Central memory CD4-positive, alpha-beta T cell (primary cell): ENCODE data around the gene ICE2.

Source experiments
- DNase-seq: peaks from one replicate; pipeline ENCODE4 v3.0.0; 2022
- total RNA-seq, 3 experiments: gene quantifications; one replicate each; lab custom pipeline; 2026; lab: John Stamatoyannopoulos, UW

Gene ICE2, protein sequence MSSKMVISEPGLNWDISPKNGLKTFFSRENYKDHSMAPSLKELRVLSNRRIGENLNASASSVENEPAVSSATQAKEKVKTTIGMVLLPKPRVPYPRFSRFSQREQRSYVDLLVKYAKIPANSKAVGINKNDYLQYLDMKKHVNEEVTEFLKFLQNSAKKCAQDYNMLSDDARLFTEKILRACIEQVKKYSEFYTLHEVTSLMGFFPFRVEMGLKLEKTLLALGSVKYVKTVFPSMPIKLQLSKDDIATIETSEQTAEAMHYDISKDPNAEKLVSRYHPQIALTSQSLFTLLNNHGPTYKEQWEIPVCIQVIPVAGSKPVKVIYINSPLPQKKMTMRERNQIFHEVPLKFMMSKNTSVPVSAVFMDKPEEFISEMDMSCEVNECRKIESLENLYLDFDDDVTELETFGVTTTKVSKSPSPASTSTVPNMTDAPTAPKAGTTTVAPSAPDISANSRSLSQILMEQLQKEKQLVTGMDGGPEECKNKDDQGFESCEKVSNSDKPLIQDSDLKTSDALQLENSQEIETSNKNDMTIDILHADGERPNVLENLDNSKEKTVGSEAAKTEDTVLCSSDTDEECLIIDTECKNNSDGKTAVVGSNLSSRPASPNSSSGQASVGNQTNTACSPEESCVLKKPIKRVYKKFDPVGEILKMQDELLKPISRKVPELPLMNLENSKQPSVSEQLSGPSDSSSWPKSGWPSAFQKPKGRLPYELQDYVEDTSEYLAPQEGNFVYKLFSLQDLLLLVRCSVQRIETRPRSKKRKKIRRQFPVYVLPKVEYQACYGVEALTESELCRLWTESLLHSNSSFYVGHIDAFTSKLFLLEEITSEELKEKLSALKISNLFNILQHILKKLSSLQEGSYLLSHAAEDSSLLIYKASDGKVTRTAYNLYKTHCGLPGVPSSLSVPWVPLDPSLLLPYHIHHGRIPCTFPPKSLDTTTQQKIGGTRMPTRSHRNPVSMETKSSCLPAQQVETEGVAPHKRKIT
- 76.1 to 103 (median 86.6) reads per million in 3 experiments for total RNA-seq

- peak; percentile 93 for DNase-seq
Observed at GRCh38 chr15:60478566-60479360, at the start of gene ICE2. Gene ICE2 (minus strand): TSS chr15:60479142. CDS start chr15:60477977, 1,165 bp downstream.

DNA sequence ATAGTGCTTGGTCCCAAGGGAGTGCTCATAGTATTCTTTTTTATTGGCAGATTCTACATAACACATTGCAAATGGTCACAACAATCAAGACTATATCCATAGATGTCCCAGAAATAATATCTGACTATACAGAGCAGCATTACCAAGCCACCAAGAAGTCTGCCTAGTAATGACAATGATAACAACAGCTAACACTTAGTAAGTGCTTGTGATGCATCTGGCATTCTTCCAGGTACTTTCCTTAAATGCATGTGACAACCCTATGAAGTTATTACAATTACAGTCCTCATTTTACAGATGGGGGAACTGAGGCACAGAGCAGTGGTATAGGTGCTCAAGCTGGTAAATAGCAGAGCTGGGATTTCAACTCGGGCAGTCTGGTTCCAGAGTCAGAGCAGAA is 49.6 kb upstream of the ICE2 start:
- peak; percentile 66 for DNase-seq

DNA sequence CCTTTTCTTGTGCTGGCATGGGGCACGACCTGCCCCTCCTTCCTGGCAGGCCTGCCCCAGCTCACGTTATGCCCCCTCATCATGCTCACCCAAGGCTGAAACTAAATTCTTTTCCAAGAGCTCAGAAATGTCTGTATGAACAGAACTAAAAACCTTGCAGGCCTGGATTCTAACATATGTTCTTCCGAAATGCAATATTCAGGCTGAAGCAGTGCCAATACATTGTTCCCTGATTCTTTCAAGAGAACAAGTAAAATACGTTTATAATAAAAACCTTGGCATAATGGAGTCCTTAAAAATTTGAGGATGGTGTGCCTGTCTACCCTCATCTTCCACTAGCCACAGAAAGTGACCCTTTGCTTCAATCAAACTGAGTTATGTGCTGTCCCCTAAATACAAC is 48.5 kb upstream of the ICE2 start:
- no peak for DNase-seq

- peak; percentile 37 for DNase-seq
Observed at GRCh38 chr15:60526127-60526616, 47.2 kb upstream of the ICE2 start.

DNA sequence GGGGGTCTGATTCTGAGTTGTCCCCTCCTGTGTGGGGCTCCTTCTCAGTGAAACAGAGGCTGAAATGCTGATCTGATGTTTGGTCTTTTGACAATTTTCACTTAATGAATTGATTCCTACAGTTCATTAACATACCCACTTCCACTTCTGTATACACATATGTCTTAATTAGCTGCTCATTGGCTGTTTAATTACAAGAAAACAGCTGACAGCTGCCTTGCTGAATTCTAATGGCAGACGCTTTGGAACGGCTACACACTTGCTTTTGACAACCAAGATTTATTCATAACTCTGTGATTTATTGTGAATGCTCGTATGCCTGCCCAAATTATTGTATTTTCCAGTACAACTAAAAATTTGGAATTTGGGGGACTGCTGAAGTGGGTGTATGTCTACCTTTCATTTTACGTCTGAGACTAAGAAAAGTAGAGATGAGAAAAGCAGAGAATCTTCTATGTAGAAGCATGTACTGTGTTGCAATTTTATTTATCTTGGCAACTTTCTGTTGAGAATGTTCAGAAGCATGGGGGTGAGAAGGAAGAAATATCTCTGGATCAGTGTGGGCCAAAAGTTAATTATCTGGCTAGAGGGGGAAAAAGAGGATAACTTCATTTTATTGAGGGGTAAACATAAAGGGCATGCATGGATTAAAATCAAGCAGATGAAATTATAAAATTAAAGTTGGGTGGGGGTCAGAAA is 46.5 kb upstream of the ICE2 start:
- no peak for DNase-seq

GRCh38 chr15:60523056-60523455 is 44.1 kb upstream of the ICE2 start:
- no peak for DNase-seq

DNA sequence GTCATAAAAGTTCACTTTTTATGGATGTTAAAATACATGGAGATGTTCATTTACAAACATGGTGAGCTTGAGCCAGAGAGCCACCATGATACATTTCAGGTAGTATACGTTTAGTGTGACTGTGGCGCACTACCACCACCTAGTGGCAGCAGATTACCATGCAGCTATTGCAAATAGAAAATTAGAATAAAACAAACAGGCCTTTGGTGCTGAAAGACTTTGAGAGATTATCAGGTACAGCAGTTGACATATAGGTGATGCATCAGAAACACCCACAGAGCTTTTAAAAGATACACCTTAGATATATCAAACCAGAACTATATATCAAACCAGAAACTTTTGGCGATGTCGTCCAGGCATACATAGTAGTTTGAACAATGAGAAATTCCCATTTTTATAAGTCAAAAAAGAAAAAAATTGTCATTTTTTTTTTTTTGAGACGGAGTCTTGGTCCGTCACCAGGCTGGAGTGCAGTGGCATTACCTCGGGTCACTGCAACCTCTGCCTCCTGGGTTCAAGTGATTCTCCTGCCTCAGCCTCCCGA is 42.0 kb upstream of the ICE2 start:
- peak; percentile 70 for DNase-seq

DNA sequence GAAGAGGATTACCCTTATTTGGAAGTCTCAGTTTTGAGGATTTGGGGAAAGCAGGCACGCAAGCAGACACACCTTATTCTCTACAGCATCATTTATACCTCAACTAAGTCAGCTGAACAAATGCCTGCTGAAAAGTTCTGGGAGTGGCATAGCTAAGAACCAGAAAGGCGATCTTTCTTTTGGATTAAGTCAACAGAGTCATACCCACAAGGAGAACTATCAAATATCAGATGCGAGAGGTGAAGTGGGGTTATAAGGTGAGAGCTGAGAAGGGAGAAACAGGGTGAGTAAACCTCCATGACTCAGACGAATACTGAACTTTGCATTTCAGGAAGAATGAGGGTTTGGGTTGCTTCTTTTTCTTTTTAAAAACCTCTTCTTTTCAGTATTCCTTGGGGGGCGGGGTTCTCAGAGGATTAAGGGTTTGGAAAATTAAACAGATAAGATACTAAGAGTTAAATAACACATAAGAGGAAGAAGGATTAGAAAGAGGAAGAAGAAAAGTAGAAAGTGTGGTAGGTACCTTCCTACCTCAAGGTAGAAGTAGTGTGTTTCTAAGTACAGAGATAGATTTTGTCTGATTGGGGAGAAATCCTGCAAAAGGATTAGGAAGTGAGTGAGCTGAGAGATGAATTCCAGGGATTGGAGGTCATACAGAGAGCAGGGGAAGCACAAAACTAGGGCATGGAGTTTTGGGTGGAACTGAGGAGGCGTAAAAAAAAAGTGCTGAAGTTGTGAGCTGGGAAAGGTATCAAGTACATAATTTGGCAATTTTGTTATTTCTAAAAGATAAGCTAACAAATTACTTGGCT is 41.3 kb upstream of the ICE2 start:
- DNase-seq: no peak

DNA sequence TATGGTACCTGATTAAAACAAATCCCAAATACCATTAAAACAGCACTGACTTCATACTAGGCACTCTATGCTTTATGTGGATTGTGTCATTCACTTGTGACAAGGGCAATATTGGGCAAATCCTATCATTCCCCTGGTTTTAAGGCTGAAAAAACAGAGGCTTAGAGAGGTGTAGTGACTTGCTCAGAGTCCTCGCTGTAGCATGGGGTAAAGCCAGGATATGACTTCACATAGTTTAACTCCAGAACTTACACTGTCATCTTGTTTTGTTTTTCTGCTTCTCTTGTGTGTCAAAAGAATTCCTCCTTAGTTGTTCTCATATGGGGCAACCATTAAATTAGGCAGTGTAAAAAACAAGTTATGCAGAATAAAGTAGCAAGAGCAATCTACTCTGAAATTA is 40.3 kb upstream of the ICE2 start:
- no peak for DNase-seq

- DNase-seq: no peak
Observed at GRCh38 chr15:60518511-60518910, 39.6 kb upstream of the ICE2 start.

DNA sequence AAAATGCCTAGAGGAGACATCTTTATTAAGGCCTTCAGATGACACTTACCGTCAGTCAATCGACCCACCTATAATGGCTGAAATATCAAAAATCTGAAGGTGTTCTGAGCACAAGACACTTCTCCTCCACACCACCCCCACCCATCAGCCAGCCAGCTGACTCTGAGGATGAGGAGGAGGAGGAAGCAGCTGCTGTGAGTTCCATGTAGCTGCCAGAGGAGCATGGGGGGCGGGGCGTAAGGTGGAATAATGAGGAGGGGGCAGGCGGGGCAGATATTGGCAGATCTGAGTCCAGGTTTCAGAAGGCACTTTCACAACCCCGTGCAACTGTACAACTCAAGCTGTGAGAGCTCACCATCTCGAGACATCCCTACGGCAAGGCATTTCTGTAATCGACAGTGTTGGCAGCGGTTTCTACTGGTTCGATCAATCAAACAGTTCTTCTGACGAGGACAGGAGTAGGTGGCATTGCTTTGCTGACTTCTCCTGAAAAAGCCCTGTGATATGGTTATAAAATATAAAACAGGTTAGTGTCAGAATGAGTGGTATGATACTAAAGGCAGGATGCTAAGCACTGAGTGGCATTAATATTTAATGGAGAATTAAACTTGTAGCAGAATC is 35.4 kb upstream of the ICE2 start:
- DNase-seq: no peak

DNA sequence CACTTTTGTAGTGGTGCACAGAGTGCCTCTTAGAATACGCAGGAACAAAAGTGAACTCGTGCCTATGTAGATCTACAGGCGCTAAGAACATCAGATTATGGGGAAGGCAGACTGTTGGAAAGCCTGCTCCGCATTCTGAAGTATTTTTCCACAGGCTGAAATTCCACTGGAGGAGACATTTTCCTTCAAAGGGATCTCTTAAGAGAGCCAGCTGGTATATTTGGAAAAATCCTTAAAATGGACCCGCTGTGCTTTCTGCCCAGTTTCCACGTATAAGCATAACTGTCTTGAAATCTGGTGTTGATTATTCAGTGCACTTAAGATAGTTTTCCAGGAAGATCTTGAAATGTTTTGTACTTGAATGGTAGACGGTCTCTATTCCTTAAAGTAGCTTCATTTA is 34.7 kb upstream of the ICE2 start:
- DNase-seq: no peak

DNA sequence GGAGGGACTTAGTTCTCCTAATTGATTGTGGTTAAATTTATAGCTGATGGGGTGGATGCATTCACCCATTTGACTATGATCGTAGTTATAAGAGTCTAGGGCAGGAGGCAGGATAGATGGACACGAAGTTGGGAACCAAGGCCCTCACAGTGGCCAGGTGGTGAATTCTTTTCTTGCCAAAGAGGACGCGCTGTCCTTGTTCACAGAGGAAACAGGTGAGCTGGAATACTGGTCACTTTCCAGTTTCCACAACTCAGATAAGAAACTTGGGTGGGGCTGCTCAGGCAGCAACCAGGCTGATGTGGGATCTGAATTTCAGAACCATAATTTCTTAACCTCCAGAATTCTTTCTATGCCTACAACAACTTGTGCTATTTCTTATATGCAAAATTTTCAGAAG is 34.0 kb upstream of the ICE2 start:
- no peak for DNase-seq

- no peak for DNase-seq
Observed at GRCh38 chr15:60511351-60512031, 32.5 kb upstream of the ICE2 start.

- no peak for DNase-seq
Observed at GRCh38 chr15:60510006-60510405, 31.1 kb upstream of the ICE2 start.

DNA sequence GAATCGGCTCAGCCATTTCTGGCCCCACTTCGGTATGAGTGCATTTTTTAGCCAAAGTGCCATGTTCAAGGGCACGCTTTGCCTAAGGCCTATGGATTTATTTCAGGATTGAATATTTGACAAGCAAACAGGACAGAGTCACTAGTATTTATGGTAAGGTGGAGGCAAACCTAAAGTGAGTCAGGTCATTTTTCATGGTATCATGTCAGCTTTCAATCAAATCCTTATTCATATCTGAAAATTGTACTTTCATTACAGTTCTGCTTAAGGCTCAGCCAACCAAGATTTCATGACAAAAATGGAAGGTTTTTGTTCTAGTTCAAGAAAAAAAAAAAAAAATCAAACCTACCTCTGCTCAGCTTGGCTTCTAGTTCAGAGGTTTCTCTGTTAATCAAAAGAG is 30.5 kb upstream of the ICE2 start:
- no peak for DNase-seq

DNA sequence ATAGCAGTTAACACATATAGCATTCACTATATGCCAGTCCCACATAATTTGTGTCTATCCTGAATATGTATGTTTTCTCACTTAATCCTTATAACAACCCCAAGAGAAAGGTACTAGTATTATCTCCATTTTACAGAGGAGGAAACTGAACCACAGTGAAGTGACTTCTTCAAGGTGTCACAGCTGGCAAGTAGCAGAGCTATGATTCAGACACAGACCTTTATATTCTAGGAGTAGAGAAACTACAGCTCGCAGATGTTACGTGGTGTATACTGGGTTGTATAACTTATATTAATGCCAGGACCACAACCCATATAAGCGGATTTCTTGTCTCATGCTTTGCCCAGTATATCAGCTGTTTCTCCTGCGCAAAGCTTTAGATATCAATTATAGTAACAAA is 29.5 kb upstream of the ICE2 start:
- no peak for DNase-seq

GRCh38 chr15:60507596-60508424 is 28.9 kb upstream of the ICE2 start:
- DNase-seq: peak; percentile 73

- no peak for DNase-seq
Observed at GRCh38 chr15:60496853-60497252, 17.9 kb upstream of the ICE2 start.
